Glomerular visceral epithelial cell (primary cell): Measurements from ENCODE around the gene FKBP14.
A peak's percentile ranks its signal among the peaks of the same experiment; 100 is the strongest.

Experiments
- DNase-seq: peaks from one replicate; pipeline ENCODE4 v3.0.0-alpha.2; 2016; ENCODE audit errors: extremely low spot score

The FKBP14 gene

GRCh38 chr7:30032310-30033125 lies 6.0 kb upstream of the FKBP14 start:
- DNase-seq: no peak

- DNase-seq: no peak
These were observed 3.2 kb upstream of the FKBP14 start for GRCh38 chr7:30029696-30030095.

DNA sequence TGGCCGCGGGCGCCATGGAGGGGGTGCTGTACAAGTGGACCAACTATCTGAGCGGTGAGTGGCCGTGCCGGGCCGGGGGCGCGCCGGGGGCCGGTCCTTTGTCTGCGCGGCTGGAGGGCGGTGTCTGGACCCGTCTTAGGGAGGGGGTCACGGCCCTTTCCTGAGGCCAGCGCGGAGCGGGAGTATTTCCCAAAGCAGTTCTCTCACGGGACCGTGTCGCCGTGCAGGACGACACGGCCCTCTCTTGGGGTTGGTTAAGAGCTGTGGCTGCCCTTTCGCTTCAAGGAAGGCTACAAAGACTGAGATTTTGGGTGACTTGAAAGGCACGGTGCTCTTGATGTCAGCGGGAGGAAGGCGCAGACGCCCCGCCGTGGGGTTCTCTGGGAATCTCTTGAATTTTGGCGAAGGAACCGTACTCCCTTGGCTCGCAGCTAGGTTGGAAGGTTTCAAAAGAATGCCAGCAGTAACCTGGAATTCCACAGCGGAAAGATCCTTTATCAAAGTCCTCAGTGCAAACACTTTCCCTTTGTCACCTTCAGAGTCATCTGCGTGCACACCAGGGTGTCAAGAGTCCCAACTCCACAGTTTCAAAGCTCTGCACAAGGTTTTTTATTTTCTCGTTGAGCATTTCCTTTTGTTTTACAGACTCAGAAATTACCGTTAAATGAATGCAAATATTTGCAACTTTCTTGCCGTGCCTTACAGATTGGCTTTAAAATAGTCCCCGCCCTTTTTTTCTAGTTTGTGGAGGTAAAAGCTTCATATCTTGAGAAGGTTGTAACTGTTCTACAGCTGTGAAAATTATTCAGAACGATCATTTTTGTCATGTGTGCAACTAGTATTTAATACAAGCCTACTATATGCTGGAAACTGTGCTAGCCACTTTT lies 2.5 kb upstream of the FKBP14 start:
- peak; percentile 36 for DNase-seq

GRCh38 chr7:30028216-30028748 lies 1.8 kb upstream of the FKBP14 start, which contains the start of gene PLEKHA8:
Gene PLEKHA8, plus strand, starts transcription at chr7:30028412. Its CDS starts 351 bp downstream, at chr7:30028763.
- peak; percentile 81 for DNase-seq

- DNase-seq: no peak
These were observed 1.3 kb upstream of the FKBP14 start for GRCh38 chr7:30027740-30028215.

DNA sequence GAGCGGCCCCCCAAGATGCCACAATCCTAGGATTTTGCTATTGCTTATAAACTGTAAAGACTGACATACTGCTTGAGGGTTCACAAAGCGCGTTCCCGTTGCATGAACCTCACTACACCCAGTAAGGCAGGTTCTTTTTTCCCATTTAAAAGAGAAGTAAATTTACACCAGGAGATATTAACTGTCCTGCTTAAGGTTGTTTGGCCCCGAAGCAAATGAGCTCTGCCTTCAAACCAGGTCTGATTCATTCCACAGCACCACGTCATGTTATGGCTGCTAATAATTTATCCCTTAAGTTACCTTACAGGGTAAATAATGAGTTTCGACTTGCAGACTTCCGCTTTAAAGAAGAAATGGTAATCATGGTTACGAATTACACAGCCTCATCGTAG lies 559 bp upstream of the FKBP14 start:
- DNase-seq: peak; percentile 54

DNA sequence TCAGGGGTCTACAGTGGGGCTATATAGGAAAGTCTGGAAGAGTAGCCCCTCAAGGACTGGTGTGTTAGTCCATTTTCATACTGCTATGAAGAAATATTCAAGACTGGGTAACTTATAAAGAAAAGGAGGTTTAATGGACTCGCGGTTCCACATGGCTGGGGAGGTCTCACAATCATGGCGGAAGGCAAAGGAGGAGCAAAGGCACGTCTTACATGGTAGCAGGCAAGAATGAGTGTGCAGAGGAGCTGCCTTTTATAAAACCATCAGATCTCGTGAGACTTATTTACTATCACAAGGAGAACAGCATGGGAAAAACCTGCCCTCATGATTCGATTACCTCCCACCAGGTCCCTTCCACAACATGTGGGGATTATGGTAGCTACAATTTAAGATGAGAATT lies 3.0 kb downstream of the FKBP14 start:
- no peak for DNase-seq

GRCh38 chr7:30022991-30023390 lies 3.5 kb downstream of the FKBP14 start:
- no peak for DNase-seq

- DNase-seq: no peak
These were observed 6.0 kb downstream of the FKBP14 start for GRCh38 chr7:30020535-30020934.

GRCh38 chr7:30019960-30020359 lies 6.5 kb downstream of the FKBP14 start:
- no peak for DNase-seq

DNA sequence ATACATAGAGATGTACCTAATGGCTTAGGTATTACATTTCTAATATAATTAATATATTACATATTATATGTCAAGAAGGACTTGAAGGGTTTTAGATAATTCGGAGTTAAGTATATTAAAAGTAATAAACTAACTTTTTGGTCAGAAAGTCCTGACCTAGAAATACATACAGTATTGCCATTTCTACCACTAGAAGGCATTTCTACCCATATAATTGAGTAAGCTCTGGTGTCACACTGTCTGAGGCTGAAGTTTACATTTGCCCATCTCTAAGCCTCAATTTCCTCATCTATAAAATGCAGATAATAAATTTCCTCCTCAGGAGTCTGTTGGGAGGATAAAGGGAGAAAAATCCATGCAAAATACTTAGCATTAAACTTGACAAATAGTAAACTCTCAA lies 7.1 kb downstream of the FKBP14 start:
- DNase-seq: no peak

DNA sequence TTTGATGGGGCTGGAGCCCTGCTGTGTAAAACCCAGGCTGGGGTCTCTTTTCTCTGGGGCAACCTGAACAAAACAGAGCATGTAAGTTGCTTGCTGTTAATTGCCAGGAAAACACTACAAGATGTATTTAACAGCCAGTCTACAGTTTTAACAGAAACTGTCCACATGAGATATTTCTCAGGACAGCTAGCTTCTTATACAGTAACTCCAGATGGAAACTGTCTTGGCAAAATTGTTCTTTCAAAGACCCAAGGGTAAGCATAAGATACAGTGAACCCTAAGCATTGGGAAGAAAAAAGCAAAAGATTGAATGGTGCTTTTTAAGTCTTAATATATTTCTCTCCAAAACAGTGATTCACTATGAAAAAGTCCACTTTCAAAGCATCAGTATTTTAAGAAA lies 8.1 kb downstream of the FKBP14 start:
- DNase-seq: no peak

DNA sequence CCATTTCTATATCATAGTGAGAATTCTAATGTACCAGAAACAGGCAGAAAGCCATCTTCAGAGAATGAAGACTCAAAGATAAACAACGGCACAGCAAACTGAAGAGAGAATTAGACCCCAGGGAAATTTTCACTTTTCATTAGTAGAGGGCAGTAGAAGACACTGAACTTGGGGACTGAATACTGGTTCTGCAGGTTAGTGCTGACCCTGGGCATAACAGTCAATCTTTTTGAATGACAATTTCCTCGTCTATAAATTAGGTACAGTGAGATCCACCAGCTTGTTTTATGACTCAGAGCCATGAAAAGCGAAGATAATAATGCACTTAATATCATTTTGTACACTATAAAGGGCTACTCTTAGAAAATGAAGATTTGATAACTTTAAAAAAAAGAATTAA lies 13.7 kb downstream of the FKBP14 start:
- DNase-seq: no peak

DNA sequence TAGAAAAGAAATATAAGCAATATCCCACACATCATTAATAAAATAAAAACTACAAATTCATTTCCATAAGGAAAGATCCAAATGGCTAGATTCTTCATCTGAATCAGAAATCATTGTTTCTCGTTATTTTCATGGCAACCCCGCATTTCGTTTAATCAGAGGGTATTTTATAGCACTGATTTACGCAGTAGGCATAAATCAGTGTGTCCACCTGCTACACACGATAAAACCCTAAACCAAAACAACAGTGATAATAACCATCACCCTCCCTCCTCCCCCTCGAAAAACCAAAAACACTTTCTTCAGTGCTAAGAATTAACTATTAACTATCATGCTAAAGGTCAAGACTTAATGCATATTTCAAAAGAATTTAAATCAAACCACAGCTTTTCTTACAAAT lies 16.5 kb downstream of the FKBP14 start:
- no peak for DNase-seq

DNA sequence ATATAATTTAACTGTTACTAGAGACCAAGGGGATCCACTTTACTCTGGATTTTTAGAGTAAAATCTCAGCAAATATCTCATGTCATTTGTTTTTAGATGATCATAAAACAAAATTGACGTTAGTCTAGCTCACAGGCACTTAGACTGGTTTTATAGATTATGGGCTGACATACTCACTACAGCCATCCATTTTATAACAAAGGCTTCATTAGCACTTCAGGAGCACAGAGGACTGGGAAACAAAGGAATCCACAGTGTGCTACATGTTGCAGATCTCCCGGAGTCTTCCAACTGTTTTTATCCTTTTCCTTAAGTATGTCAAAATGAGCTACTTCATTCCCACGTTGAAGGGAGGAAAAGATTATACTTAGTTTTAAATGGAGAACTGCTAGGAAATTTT lies 21.0 kb downstream of the FKBP14 start:
- no peak for DNase-seq

- DNase-seq: no peak
These were observed 23.4 kb downstream of the FKBP14 start for GRCh38 chr7:30003098-30003497.

- no peak for DNase-seq
These were observed 24.5 kb downstream of the FKBP14 start for GRCh38 chr7:30001998-30002397.

DNA sequence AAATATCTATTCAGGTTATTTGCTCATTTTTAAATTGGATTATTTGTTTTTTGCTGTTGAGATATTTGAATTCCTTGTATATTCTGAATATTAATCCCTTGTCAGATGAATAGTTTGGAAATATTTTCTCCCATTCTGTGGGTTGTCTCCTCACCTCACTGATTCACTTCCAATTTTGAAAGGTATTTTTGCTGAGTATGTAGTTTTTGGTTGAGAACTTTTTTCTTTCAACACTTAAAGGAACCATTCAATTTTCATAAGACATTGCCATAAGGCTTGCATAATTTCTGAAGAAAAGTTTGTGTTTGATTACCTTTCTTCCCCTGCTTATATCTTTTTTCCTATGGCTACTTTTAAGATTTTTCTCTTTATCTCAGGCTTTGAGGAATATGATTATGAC lies 28.0 kb downstream of the FKBP14 start:
- no peak for DNase-seq

DNA sequence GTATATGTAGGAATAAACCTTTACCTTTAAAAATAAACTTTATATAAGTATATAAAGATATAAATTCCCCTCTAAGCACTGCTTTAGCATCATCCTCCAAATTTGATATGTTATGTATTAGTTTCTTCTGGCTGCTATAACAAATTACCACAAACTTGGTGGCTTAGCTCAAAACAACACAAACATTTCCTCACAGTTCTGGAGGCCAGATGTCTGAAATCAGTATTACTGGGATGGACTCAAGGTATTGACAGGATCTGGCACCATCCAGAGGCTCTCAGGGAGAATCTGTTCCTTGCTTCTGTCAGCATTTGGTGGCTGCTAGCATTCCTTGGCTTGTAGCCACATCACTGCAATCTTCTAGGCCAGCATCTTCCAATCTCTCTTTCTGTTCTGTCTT lies 30.2 kb downstream of the FKBP14 start:
- no peak for DNase-seq

GRCh38 chr7:29995652-29996051 lies 30.9 kb downstream of the FKBP14 start:
- no peak for DNase-seq

DNA sequence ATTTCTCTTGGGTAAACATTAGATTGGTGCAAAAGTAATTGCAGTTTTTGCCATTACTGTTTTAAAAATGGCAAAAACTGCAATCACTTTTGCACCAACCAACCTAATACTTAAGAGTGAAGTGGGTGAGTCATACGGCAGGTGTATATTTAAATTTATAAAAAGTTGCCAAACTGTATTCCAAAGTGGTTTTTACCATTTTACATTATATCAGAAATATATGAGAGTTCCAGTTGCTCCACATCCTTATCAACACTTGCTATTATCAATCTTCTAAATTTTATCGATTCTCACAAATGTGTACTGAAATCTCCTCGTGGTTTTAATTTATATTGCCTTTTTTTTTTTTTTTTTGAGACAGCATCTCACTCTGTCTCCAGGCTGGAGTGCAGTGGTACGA lies 33.4 kb downstream of the FKBP14 start:
- no peak for DNase-seq

GRCh38 chr7:29991937-29992336 lies 34.6 kb downstream of the FKBP14 start:
- DNase-seq: no peak

DNA sequence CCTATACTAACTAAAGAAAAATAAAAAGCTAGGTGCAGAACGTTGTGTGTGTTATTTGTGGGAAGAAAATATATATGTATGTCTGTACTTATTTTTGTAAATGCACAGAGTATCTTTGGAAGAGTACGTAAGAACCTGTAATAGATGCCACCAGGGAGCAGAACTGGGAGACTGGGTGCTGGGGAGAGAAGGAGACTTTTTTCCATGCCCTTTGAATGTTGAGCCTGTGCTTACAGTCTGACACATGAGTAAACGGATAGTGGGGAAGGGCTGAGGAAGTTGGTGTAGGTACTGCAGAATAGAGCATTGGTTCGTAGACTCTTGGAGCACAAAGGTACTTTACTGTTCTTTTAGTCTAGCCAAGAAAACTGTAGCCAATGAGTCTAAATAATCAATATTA lies 35.6 kb downstream of the FKBP14 start:
- no peak for DNase-seq
